WTC11 (cell line): Measurements from ENCODE around the gene RAI1.

Experiments
- CBFB ChIP-seq: sonication (generic); formaldehyde crosslinking; IDR thresholded peaks from 2 replicates; pipeline ENCODE4 v1.8.1; 2022; ENCODE audit warnings: mild to moderate bottlenecking, low read depth, missing genetic modification reagents
- ETV6 ChIP-seq: sonication (generic); formaldehyde crosslinking; IDR thresholded peaks from 2 replicates; pipeline ENCODE4 v1.8.1; 2022; ENCODE audit warnings: mild to moderate bottlenecking, missing genetic modification reagents
- NFYB ChIP-seq: sonication (generic); formaldehyde crosslinking; conservative IDR thresholded peaks from 2 replicates; pipeline ENCODE4 v1.8.0; 2022; ENCODE audit warnings: low read depth, missing genetic modification reagents
- NR2C2 ChIP-seq: sonication (generic); formaldehyde crosslinking; IDR thresholded peaks from 2 replicates; pipeline ENCODE4 v1.8.0; 2022; ENCODE audit warnings: mild to moderate bottlenecking, missing genetic modification reagents
- TEAD4 ChIP-seq: sonication (generic); formaldehyde crosslinking; IDR thresholded peaks from 2 replicates; pipeline ENCODE4 v1.8.0; 2022; ENCODE audit warnings: mild to moderate bottlenecking, missing genetic modification reagents
- TF ChIP-seq, protein P1 (sequence below): sonication (generic); formaldehyde crosslinking; IDR thresholded peaks from 2 replicates; pipeline ENCODE4 v1.8.1; 2022; ENCODE audit warnings: low read depth, missing genetic modification reagents, borderline replicate concordance
- TF ChIP-seq, protein P2 (sequence below): fragments of 200-600 bp; IDR thresholded peaks from 2 replicates; pipeline ENCODE4 v1.8.0; 2022; ENCODE audit warnings: antibody characterized with exemption
- TF ChIP-seq, protein P3 (sequence below): sonication (generic); formaldehyde crosslinking; IDR thresholded peaks from 2 replicates; pipeline ENCODE4 v1.8.0; 2022; ENCODE audit warnings: mild to moderate bottlenecking, missing genetic modification reagents
- TF ChIP-seq, protein P4 (sequence below): sonication (generic); formaldehyde crosslinking; IDR thresholded peaks from 2 replicates; pipeline ENCODE4 v1.8.1; 2023; ENCODE audit warnings: mild to moderate bottlenecking, moderate library complexity, missing genetic modification reagents

DNA sequence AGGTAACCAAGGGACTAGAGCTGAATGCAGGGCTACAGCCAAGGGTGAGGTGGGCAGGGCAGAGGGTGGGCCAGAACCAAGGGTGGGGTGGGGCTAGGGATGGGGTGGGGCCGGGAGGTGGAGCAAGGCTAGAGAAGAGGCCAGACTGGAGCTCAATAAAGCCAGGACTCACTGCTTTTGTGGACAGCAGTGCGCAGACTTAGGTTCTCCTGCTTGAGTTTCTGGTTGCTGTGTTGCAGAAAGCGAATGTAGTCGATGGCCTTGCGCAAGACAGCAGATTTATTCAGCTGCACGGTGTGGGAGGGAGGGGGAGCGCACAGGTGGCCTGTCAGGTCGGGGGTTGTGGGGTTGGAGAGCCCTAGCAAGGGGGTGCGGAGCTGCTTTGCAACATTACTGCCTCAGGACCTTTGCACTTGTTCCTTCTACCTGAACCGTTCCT lies 136.8 kb downstream of the RAI1 start:
- TF ChIP-seq NFYB (CRISPR knock-in tag): no peak
- TF ChIP-seq TEAD4: no peak
- TF ChIP-seq, protein P1, sequence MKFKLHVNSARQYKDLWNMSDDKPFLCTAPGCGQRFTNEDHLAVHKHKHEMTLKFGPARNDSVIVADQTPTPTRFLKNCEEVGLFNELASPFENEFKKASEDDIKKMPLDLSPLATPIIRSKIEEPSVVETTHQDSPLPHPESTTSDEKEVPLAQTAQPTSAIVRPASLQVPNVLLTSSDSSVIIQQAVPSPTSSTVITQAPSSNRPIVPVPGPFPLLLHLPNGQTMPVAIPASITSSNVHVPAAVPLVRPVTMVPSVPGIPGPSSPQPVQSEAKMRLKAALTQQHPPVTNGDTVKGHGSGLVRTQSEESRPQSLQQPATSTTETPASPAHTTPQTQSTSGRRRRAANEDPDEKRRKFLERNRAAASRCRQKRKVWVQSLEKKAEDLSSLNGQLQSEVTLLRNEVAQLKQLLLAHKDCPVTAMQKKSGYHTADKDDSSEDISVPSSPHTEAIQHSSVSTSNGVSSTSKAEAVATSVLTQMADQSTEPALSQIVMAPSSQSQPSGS (CRISPR knock-in tag): no peak
- TF ChIP-seq, protein P2, sequence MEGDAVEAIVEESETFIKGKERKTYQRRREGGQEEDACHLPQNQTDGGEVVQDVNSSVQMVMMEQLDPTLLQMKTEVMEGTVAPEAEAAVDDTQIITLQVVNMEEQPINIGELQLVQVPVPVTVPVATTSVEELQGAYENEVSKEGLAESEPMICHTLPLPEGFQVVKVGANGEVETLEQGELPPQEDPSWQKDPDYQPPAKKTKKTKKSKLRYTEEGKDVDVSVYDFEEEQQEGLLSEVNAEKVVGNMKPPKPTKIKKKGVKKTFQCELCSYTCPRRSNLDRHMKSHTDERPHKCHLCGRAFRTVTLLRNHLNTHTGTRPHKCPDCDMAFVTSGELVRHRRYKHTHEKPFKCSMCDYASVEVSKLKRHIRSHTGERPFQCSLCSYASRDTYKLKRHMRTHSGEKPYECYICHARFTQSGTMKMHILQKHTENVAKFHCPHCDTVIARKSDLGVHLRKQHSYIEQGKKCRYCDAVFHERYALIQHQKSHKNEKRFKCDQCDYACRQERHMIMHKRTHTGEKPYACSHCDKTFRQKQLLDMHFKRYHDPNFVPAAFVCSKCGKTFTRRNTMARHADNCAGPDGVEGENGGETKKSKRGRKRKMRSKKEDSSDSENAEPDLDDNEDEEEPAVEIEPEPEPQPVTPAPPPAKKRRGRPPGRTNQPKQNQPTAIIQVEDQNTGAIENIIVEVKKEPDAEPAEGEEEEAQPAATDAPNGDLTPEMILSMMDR: no peak
- no peak for TF ChIP-seq NR2C2 (CRISPR knock-in tag)
- TF ChIP-seq, protein P3, sequence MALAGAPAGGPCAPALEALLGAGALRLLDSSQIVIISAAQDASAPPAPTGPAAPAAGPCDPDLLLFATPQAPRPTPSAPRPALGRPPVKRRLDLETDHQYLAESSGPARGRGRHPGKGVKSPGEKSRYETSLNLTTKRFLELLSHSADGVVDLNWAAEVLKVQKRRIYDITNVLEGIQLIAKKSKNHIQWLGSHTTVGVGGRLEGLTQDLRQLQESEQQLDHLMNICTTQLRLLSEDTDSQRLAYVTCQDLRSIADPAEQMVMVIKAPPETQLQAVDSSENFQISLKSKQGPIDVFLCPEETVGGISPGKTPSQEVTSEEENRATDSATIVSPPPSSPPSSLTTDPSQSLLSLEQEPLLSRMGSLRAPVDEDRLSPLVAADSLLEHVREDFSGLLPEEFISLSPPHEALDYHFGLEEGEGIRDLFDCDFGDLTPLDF (CRISPR knock-in tag): no peak
- TF ChIP-seq ETV6 (CRISPR knock-in tag): no peak
- TF ChIP-seq CBFB: no peak
- TF ChIP-seq, protein P4, sequence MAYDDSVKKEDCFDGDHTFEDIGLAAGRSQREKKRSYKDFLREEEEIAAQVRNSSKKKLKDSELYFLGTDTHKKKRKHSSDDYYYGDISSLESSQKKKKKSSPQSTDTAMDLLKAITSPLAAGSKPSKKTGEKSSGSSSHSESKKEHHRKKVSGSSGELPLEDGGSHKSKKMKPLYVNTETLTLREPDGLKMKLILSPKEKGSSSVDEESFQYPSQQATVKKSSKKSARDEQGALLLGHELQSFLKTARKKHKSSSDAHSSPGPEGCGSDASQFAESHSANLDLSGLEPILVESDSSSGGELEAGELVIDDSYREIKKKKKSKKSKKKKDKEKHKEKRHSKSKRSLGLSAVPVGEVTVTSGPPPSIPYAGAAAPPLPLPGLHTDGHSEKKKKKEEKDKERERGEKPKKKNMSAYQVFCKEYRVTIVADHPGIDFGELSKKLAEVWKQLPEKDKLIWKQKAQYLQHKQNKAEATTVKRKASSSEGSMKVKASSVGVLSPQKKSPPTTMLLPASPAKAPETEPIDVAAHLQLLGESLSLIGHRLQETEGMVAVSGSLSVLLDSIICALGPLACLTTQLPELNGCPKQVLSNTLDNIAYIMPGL: no peak
